ENCODE data around the gene CPA1. TPM values are rescaled to one million over a fixed set of nuclear protein-coding genes. Genes with fewer than 3 reads are reported as not detected.

Gene CPA1
- total and polyA plus RNA-seq, 2 of the 13 experiments (the other 11 are each of a cell fraction or from before 2014, with no cell fraction given), result 0.20 to 0.58 TPM

DNA sequence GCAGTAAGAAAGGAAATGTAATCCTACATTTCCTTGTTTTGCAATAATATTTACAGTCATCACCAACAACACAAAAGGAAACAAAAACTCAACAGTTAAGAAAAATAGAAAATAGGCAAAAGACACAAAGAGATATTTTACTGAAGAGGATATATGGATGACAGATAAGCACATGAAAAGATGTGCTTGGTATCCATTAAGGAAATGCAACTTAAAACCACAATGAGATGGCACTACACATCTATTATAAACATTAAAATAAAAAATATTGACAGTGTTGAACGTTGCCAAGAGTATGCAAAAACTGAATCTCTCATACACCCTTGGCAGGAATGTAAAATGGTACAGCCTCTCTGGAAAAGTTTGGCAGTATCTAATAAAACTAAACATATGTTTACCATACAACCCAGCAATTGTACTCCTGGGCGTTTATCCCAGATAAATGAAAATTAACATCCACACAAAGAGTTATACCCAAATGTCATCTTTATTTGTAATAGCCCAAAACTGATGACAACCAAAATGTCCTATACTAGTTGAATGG, 55.1 kb downstream of the CPA1 start:
- no peak for TF ChIP-seq ZNF597 (CRISPR knock-in tag; IDR thresholded peaks at IDR 0.05)
- TF ChIP-seq GRHL1 (CRISPR knock-in tag; conservative IDR thresholded peaks at IDR 0.05), result no peak
- TF ChIP-seq, protein P1, sequence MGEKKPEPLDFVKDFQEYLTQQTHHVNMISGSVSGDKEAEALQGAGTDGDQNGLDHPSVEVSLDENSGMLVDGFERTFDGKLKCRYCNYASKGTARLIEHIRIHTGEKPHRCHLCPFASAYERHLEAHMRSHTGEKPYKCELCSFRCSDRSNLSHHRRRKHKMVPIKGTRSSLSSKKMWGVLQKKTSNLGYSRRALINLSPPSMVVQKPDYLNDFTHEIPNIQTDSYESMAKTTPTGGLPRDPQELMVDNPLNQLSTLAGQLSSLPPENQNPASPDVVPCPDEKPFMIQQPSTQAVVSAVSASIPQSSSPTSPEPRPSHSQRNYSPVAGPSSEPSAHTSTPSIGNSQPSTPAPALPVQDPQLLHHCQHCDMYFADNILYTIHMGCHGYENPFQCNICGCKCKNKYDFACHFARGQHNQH (CRISPR knock-in tag; IDR thresholded peaks at IDR 0.05), result no peak
- TF ChIP-seq CERS6 (CRISPR knock-in tag; IDR thresholded peaks at IDR 0.05), result no peak
- no peak for TF ChIP-seq GFI1 (CRISPR knock-in tag; IDR thresholded peaks at IDR 0.05; ENCODE audit: borderline replicate concordance)
- TF ChIP-seq, protein P2, sequence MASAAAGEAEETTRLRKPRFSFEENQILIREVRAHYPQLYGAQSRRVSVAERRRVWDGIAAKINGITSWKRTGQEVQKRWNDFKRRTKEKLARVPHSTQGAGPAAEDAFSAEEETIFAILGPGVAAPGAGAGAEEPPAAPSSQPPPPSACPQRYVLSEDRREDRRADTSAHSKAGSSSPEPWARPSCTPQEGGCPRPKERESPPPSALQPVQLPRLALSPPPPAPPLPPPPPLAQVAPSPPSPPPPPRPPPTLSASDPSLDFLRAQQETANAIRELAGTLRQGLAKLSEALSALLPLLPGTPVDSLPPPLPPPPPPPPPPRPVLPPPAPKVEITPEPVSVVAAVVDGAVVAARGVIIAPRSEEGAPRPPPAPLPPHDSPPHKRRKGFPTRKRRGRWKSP (CRISPR knock-in tag; IDR thresholded peaks at IDR 0.05), result no peak
- TF ChIP-seq, protein P3, sequence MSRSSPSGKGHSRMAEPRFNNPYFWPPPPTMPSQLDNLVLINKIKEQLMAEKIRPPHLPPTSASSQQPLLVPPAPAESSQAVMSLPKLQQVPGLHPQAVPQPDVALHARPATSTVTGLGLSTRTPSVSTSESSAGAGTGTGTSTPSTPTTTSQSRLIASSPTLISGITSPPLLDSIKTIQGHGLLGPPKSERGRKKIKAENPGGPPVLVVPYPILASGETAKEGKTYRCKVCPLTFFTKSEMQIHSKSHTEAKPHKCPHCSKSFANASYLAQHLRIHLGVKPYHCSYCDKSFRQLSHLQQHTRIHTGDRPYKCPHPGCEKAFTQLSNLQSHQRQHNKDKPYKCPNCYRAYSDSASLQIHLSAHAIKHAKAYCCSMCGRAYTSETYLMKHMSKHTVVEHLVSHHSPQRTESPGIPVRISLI (CRISPR knock-in tag; IDR thresholded peaks at IDR 0.05; ENCODE audit: borderline replicate concordance), result no peak
- no peak for TF ChIP-seq ZNF574 (CRISPR knock-in tag; IDR thresholded peaks at IDR 0.05)
- TF ChIP-seq TEAD3 (CRISPR knock-in tag; optimal IDR thresholded peaks at IDR 0.05; ENCODE audit: borderline replicate concordance), result no peak
- no peak overlapping the region for H3K27ac ChIP-seq (ENCODE audit: extremely low read length, insufficient read depth, low read length)
- intact Hi-C loops (cut with micrococcal nuclease; ENCODE audit: unreplicated experiment), result no loop called here
- no peaks in the 10 kb centered on the region for H3K36me3 ChIP-seq (replicated peaks in 1 of 2; ENCODE audit: control insufficient read depth in 1 of 2, insufficient read depth in 2 of 2, low read length in 2 of 2)
- no peak overlapping the region for H3K4me3 ChIP-seq (replicated peaks in 1 of 3; ENCODE audit: insufficient read depth in 1 of 3, low read depth in 2 of 3, low read length in 3 of 3)
- 77% methylated on average over 2 of the region's 2 CpGs for WGBS (ENCODE audit: low lambda C conversion rate)
- ChIA-PET POLR2A (no interaction called here), CTCF (ENCODE audit: low intra/inter-chr PET ratio, low total read pairs) (no interaction called here)
- peaks cover 12% of the 10 kb centered on the region for H3K4me1 ChIP-seq (ENCODE audit: insufficient read depth, low read length)
- no peaks in the 10 kb centered on the region for H4K20me1 ChIP-seq (ENCODE audit: insufficient read depth, low read length)
- FAIRE-seq (no peak), DNase-seq (ENCODE audit: low spot score) (no peak), ATAC-seq (no peak)
- no peak overlapping the region for H2AFZ ChIP-seq (ENCODE audit: low read length)
- H3K9me3 ChIP-seq (ENCODE audit: low read length), result no peaks in the 10 kb centered on the region
- no peak overlapping the region for H3K9ac ChIP-seq (ENCODE audit: insufficient read depth, low read depth, low read length)
- no peaks in the 10 kb centered on the region for H3K27me3 ChIP-seq (ENCODE audit: control insufficient read depth in 1 of 2, insufficient read depth in 2 of 2, low read length in 2 of 2)
- no TSS peak for BruUV-seq (replicated peaks)
- H3K4me2 ChIP-seq (ENCODE audit: low read depth, low read length), result no peak overlapping the region
- in situ Hi-C loops (cut with HindIII; ENCODE audit: extremely low pct_ligation_motif_present, low pct_unique_long_range_greater_than_20kb), result no loop called here
- no peaks in the 10 kb centered on the region for H3K79me2 ChIP-seq (ENCODE audit: insufficient read depth, low read length)
